NCI-H460 (cell line): Measurements from ENCODE around the gene ZBTB8A. TPM values are rescaled to one million over a fixed set of nuclear protein-coding genes. Genes with fewer than 3 reads are reported as not detected.

Experiments used
- DNase-seq: peaks from one replicate; pipeline ENCODE4 v3.0.0-alpha.2; 2016; ENCODE audit warnings: low read depth; ENCODE audit errors: extremely low read depth
- small RNA-seq, 2 experiments: library from RNA; depleted of rRNA; stranded (forward); fragments of <200 nt; gene quantifications; one replicate each; pipeline ENCODE3, GENCODE V24; 2014
- total RNA-seq: library from RNA; depleted of rRNA; stranded (reverse); fragments of >200 nt; shearing (Covaris generic); gene quantifications from 2 replicates; pipeline ENCODE4 v1.2.3, GENCODE V29; 2014; rRNA removed

The ZBTB8A gene
- total RNA-seq, 1 experiment from 2014 or later = 4.1 TPM

DNA sequence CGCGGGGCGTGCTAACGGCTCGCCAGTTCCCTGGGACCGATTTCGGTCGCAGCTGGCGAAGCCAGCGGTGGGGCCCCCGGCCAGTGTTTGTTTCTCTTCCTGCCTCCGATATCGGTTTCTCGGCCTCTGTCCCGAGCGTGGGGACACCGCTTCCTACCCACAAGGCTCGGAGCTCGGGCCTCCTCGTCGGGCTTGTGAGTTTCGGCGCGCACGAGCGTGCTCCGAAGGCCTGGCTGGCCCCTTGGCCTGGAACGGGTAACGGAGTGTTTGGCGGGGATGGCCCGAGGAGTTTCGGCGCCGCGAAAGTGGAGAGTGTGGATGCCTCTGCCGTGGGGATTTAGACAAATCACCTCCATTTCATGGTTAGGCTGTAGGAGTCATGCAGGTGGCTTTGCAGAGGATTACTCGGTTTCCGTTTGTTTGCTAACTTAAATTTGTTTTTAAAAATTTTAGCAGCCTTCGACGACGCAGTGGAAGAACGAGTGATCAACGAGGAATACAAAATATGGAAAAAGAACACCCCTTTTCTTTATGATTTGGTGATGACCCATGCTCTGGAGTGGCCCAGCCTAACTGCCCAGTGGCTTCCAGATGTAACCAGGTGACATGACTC is 112.3 kb downstream of the ZBTB8A start:
- DNase-seq = no peak

- DNase-seq = no peak
Measured at GRCh38 chr1:32652244-32652962, 113.2 kb downstream of the ZBTB8A start.

Small RNA genes within 50 kb of the gene (small RNA-seq; reads per million reads assigned to genes)
- 0 reads per million in 2 experiments for gene RF00019

Other genes with a start within 250 kb of the ZBTB8A start
- 34.6 and 35.6 TPM in 2 replicates for gene HDAC1, start 247.3 kb upstream of the ZBTB8A start, total RNA-seq
- gene MARCKSL1, start 203.2 kb upstream of the ZBTB8A start, total RNA-seq = 16.2 and 21.6 TPM in 2 replicates
- gene FAM229A, start 176.9 kb upstream of the ZBTB8A start, total RNA-seq = 3.6 and 5.0 TPM in 2 replicates
- gene TSSK3, start 176.9 kb upstream of the ZBTB8A start, total RNA-seq = 0.57 and 0.98 TPM in 2 replicates
- gene BSDC1, start 145.0 kb upstream of the ZBTB8A start, total RNA-seq = 21.6 and 24.2 TPM in 2 replicates
- not detected in 2 replicates for gene ZBTB8B, start 74.4 kb upstream of the ZBTB8A start, total RNA-seq
- 66.8 and 69.6 TPM in 2 replicates for gene ZBTB8OS, start 111.1 kb downstream of the ZBTB8A start, total RNA-seq
- 60.0 and 77.5 TPM in 2 replicates for gene RBBP4, start 111.8 kb downstream of the ZBTB8A start, total RNA-seq
- 1.4 and 1.7 TPM in 2 replicates for gene SYNC, start 163.3 kb downstream of the ZBTB8A start, total RNA-seq